WTC11 (cell line): ENCODE measurements around the gene RPL37A. TPM values are rescaled to one million over a fixed set of nuclear protein-coding genes. Genes with fewer than 3 reads are reported as not detected.

Experiments
- ATAC-seq: fragments of 200-7000 bp; cut with Tn5 transposase; 2 replicates; pipeline ENCODE4 v1.10.0; 2021; ENCODE audit warnings: mild to moderate bottlenecking, moderate library complexity
- CTCF ChIA-PET: fragments of 300-600 bp; sonication (Branson Sonifier 250); formaldehyde crosslinking; loops from one replicate; lab custom pipeline; 2021; ENCODE audit warnings: antibody characterized with exemption; lab: Charles Lee
- POLR2A ChIA-PET: fragments of 350-600 bp; sonication (Branson Sonifier 250); formaldehyde crosslinking; loops from one replicate; lab custom pipeline; 2021; ENCODE audit warnings: antibody characterized with exemption; lab: Charles Lee
- DNase-seq: peaks from one replicate; pipeline ENCODE4 v3.0.0; 2021; ENCODE audit warnings: low spot score
- H3K27ac Mint-ChIP-seq: 2 replicates; pipeline ENCODE4 v1.8.0; 2021; ENCODE audit warnings: mixed read lengths
- H3K27me3 Mint-ChIP-seq: 2 replicates; pipeline ENCODE4 v1.8.0; 2021; ENCODE audit warnings: low read depth, mild to moderate bottlenecking, moderate library complexity, mixed read lengths
- H3K36me3 Mint-ChIP-seq: 2 replicates; pipeline ENCODE4 v1.8.0; 2021; ENCODE audit warnings: mixed read lengths
- H3K4me1 Mint-ChIP-seq: 2 replicates; pipeline ENCODE4 v1.8.0; 2022; ENCODE audit warnings: mixed read lengths
- H3K4me3 Mint-ChIP-seq: 2 replicates; pipeline ENCODE4 v1.8.0; 2021; ENCODE audit warnings: mild to moderate bottlenecking, moderate library complexity, mixed read lengths
- H3K9me3 Mint-ChIP-seq: 2 replicates; pipeline ENCODE4 v1.8.0; 2021; ENCODE audit warnings: mixed read lengths
- AR ChIP-seq: fragments of 250-450 bp; sonication (Bioruptor Pico); IDR thresholded peaks from 2 replicates; pipeline ENCODE4 v1.9.0; 2021; ENCODE audit warnings: mild to moderate bottlenecking
- ATF2 ChIP-seq: sonication (generic); formaldehyde crosslinking; IDR thresholded peaks from 2 replicates; pipeline ENCODE4 v1.8.1; 2022; ENCODE audit warnings: low read depth, missing genetic modification reagents, borderline replicate concordance
- CREB1 ChIP-seq: sonication (generic); formaldehyde crosslinking; IDR thresholded peaks from 2 replicates; pipeline ENCODE4 v1.8.0; 2023; ENCODE audit warnings: mild to moderate bottlenecking, missing genetic modification reagents
- ELF4 ChIP-seq: sonication (generic); formaldehyde crosslinking; IDR thresholded peaks from 2 replicates; pipeline ENCODE4 v1.8.1; 2022; ENCODE audit warnings: low read depth, mild to moderate bottlenecking, moderate library complexity, missing genetic modification reagents
- ERG ChIP-seq: fragments of 250-450 bp; sonication (Bioruptor Pico); IDR thresholded peaks from 2 replicates; pipeline ENCODE4 v1.8.0; 2021; ENCODE audit warnings: mild to moderate bottlenecking
- FOXP1 ChIP-seq: sonication (generic); formaldehyde crosslinking; IDR thresholded peaks from 2 replicates; pipeline ENCODE4 v1.8.0; 2022; ENCODE audit warnings: missing genetic modification reagents, mild to moderate bottlenecking, moderate library complexity, borderline replicate concordance
- HMGXB4 ChIP-seq: sonication (generic); formaldehyde crosslinking; IDR thresholded peaks from 2 replicates; pipeline ENCODE4 v1.8.1; 2023; ENCODE audit warnings: mild to moderate bottlenecking, moderate library complexity, missing genetic modification reagents
- JUN ChIP-seq: sonication (generic); formaldehyde crosslinking; IDR thresholded peaks from 2 replicates; pipeline ENCODE4 v1.8.0; 2023; ENCODE audit warnings: mild to moderate bottlenecking, missing genetic modification reagents
- NR3C1 ChIP-seq: sonication (generic); formaldehyde crosslinking; conservative IDR thresholded peaks from 2 replicates; pipeline ENCODE4 v1.8.1; 2023; ENCODE audit warnings: low read depth, mild to moderate bottlenecking, missing genetic modification reagents
- TEAD4 ChIP-seq: sonication (generic); formaldehyde crosslinking; IDR thresholded peaks from 2 replicates; pipeline ENCODE4 v1.8.0; 2022; ENCODE audit warnings: mild to moderate bottlenecking, missing genetic modification reagents
- TP53 ChIP-seq: sonication (generic); formaldehyde crosslinking; IDR thresholded peaks from 2 replicates; pipeline ENCODE4 v1.8.1; 2023; ENCODE audit warnings: mild to moderate bottlenecking, missing genetic modification reagents
- ZNF671 ChIP-seq: fragments of 250-450 bp; sonication (Bioruptor Pico); IDR thresholded peaks from 2 replicates; pipeline ENCODE4 v1.8.0; 2021; ENCODE audit warnings: mild to moderate bottlenecking
- total RNA-seq: library from RNA; stranded (reverse); gene quantifications from 3 replicates; pipeline ENCODE4 v1.2.3, GENCODE V29; 2021

The RPL37A gene
- total RNA-seq, 1 experiment from 2014 or later: 3,135 TPM

- ATAC-seq (no peak), DNase-seq (no peak)
- peaks cover 14% of the 10 kb centered on the region for H3K4me1 Mint-ChIP-seq
- peaks cover 14% of the 10 kb centered on the region; the same call in 1 of the 2 replicates for H3K36me3 Mint-ChIP-seq
- POLR2A ChIA-PET: no interaction called here
- TF ChIP-seq FOXP1 (no peak), HMGXB4 (CRISPR knock-in tag) (no peak), ZNF671 (CRISPR knock-in tag) (no peak), NR3C1 (CRISPR knock-in tag) (no peak)
- H3K27me3 Mint-ChIP-seq: peaks cover 2% of the 10 kb centered on the region; the same call in 1 of the 2 replicates
- CTCF ChIA-PET: interaction anchor here (0.9 to 1.1 kb wide), 3 partner anchors 10 to 22 kb away, joined by 3 read pairs; no protein-coding TSS in a partner anchor
- H3K9me3 Mint-ChIP-seq: peaks cover 11% of the 10 kb centered on the region
- no peak overlapping the region for H3K4me3 Mint-ChIP-seq
- no peak overlapping the region for H3K27ac Mint-ChIP-seq
These were observed 42.9 kb downstream of the RPL37A start for GRCh38 chr2:216541505-216541904.

- no peak for TF ChIP-seq CREB1 (CRISPR knock-in tag)
- TF ChIP-seq TP53 (CRISPR knock-in tag): no peak
- TF ChIP-seq ERG (CRISPR knock-in tag): no peak
- no peak for TF ChIP-seq ATF2
- TF ChIP-seq ELF4 (CRISPR knock-in tag): no peak
- TF ChIP-seq AR (CRISPR knock-in tag): no peak
- no peak for TF ChIP-seq HMGXB4 (CRISPR knock-in tag)
- TF ChIP-seq JUN: no peak
- no peak overlapping the region for H3K4me3 Mint-ChIP-seq
- peaks cover 12% of the 10 kb centered on the region for H3K4me1 Mint-ChIP-seq
- peaks cover 5% of the 10 kb centered on the region; the same call in 1 of the 2 replicates for H3K36me3 Mint-ChIP-seq
- POLR2A ChIA-PET: no interaction called here
- no peak for ATAC-seq
- CTCF ChIA-PET: interaction anchor here (1.4 kb wide), 1 partner anchor 26 kb away, joined by 6 read pairs; no protein-coding TSS in a partner anchor
- DNase-seq: no peak
- peaks cover 2% of the 10 kb centered on the region; the same call in 1 of the 2 replicates for H3K27me3 Mint-ChIP-seq
- H3K9me3 Mint-ChIP-seq: no peaks in the 10 kb centered on the region; the same call in 1 of the 2 replicates
- no peak overlapping the region; the same call in 1 of the 2 replicates for H3K27ac Mint-ChIP-seq
These were observed 46.7 kb downstream of the RPL37A start for GRCh38 chr2:216545359-216545758.

- H3K27me3 Mint-ChIP-seq: peaks cover 2% of the 10 kb centered on the region; the same call in 1 of the 2 replicates
- ATAC-seq: no peak
- no peak for TF ChIP-seq TEAD4
- TF ChIP-seq, all 79 proteins: peak for 0
- CTCF ChIA-PET: no interaction called here
- peaks cover 18% of the 10 kb centered on the region for H3K4me1 Mint-ChIP-seq
- no peaks in the 10 kb centered on the region; the same call in 1 of the 2 replicates for H3K9me3 Mint-ChIP-seq
- H3K36me3 Mint-ChIP-seq: peaks cover 5% of the 10 kb centered on the region; the same call in 1 of the 2 replicates
- no peak overlapping the region for H3K4me3 Mint-ChIP-seq
- H3K27ac Mint-ChIP-seq: no peak overlapping the region
- POLR2A ChIA-PET: no interaction called here
- no peak for DNase-seq
These were observed 47.6 kb downstream of the RPL37A start for GRCh38 chr2:216546241-216546640.
